RCC 7860 (cell line): ENCODE data around the gene IFI6.
"Not testable (repeated sequence)": the region's sequence is repeated elsewhere in the genome, so short reads cannot be mapped to it uniquely, and the experiment has no call there.

ENCODE experiments used
- DNase-seq: peaks from one replicate; pipeline ENCODE4 v3.0.0-alpha.2; 2015; ENCODE audit warnings: low spot score
- FAIRE-seq: peaks from 2 replicates; lab custom pipeline; 2012; peaks lifted over from hg19 to GRCh38; lab: Jason Lieb, UNC

IFI6 gene

GRCh38 chr1:27652111-27652864 lies 19.7 kb downstream of the IFI6 start:
- no peak for FAIRE-seq

GRCh38 chr1:27650539-27651175 lies 21.3 kb downstream of the IFI6 start:
- no peak for FAIRE-seq
- DNase-seq = peak; percentile 29

More at GRCh38 chr1:27652111-27652864, 19.7 kb downstream of the IFI6 start:
- no peak for DNase-seq

- FAIRE-seq (no peak), DNase-seq (no peak)
Observed at GRCh38 chr1:27650171-27650538, 21.8 kb downstream of the IFI6 start.

- no peak for FAIRE-seq
- no peak for DNase-seq
Observed at GRCh38 chr1:27649306-27649635, 22.7 kb downstream of the IFI6 start.

DNA sequence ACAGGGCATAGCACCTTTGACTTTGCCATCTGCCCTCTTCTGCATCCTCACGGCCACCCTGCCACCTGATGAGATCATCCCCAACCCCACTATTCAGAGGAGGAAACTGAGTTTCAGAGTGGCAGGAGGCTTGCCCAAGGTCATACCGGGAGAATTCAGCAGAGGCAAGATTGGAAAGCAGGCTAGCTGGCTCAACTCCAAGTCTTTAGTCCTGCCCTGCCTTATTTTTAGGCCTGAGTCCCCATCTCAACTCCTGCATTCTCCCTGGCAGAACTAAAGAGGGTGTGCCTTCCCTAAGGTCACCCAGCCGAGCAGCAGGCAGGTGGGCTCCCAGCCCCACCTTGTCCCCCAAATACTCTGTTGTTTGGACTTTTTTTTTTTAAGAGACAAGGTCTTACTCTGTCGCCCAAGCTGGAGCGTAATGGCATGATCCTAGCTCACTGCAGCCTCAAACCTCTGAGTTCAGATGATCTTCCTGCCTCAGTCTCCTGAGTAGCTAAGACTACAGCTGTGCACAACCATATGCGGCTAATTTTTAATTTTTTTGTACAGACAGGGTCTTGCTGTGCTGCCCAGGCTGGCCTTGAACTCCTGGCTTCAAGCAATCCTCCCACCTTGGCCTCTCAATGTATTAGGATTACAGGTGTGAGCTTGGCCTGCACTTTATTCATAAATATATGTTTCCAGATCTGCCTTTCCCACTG lies 23.2 kb downstream of the IFI6 start:
- FAIRE-seq (no peak), DNase-seq (no peak)

GRCh38 chr1:27647328-27647727 lies 24.7 kb downstream of the IFI6 start:
- DNase-seq (no peak), FAIRE-seq (no peak)

DNA sequence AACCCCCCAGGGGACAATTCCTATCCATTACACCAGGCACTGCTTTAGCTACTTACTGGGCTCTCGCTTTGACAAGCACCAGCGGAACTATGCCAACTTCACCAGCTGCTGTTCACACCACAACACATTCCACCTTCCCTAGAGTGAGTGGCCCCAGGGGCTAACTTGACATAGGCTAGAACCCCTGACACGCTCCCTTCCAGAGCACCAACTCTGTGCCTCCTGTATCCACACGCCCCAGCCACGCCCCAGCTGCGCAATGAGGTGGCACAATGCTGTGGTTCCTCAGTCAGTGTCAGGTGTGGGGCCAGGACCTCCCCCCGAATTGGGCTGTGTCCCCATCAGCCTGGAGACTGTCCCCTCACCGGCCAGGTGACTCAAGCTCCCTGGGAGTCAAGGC lies 25.3 kb downstream of the IFI6 start:
- FAIRE-seq (no peak), DNase-seq (no peak)

- DNase-seq (no peak), FAIRE-seq (no peak)
Observed at GRCh38 chr1:27645071-27645415, 26.9 kb downstream of the IFI6 start.

DNA sequence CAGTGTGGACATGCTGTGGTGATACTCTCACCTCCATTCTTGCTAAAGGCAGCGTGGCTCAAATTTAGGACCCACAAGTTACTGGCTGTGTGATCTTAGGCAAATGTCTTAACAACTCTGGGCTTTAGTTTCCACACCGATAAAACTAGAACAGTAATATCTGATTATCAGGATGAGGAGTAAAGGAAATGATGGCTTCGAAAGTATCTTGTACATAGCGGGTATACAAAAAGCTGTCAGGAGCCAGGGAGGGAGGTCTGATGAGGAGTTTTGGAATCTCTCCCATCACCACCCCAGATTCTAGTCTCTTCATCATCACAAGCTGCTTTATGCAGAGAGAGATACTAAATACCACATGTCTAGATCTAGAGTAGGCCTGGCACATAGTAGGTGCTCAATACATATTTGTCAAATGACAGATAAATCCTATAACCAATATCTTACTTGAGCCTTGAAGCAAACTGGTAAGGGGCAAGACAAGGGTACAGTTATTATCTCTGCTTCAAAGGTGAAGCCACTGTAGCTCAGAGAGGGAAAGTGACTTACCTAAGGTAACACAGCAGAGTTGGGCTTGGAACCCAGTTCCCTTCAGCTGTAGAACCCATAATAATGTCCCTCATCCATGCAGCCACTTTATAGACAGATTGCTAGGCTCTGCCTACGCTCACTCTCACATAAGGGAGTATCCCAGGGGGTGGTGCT lies 27.5 kb downstream of the IFI6 start:
- FAIRE-seq = no peak

GRCh38 chr1:27643600-27644368 lies 28.2 kb downstream of the IFI6 start:
- FAIRE-seq = no peak
- DNase-seq = no peak

More for the DNA sequence above, 27.5 kb downstream of the IFI6 start:
- no peak for DNase-seq

GRCh38 chr1:27640514-27640913 lies 31.5 kb downstream of the IFI6 start:
- not testable (repeated sequence) for FAIRE-seq, DNase-seq

- DNase-seq (no peak), FAIRE-seq (no peak)
Observed at GRCh38 chr1:27638805-27639204, 33.2 kb downstream of the IFI6 start.

DNA sequence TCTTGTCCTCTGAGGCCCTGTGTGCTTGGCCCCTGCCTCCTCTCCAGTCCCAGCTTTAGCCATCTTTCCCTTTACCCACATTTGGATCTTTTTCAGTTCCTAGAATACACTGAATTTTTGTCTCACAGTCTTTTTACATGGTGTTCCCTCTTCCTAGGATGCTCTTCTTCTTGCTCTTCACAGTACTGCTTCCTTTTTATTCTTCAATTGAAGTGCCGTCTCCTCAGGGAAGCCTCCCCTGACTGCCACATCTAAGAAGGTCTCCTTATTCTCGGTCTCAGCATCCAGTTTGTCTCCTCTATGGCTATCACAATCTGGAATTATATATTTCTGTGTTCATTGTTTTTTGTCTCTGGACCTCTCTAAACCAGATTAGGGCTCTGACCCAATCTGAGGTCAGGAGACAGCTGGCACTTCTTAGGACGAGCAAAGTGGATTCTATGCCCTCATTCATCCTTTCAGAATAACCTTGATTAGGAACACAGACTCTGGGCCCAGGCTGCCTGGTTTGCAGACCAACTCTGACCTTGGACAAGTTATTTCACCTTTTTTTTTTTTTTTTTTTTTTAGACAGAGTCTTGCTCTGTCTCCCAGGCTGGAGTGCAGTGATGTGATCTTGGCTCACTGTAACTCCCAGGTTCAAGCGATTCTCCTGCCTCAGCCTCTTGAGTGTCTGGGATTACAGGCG lies 33.8 kb downstream of the IFI6 start:
- DNase-seq (no peak), FAIRE-seq (no peak)

- DNase-seq (no peak), FAIRE-seq (no peak)
Observed at GRCh38 chr1:27635396-27636142, 36.4 kb downstream of the IFI6 start.

DNA sequence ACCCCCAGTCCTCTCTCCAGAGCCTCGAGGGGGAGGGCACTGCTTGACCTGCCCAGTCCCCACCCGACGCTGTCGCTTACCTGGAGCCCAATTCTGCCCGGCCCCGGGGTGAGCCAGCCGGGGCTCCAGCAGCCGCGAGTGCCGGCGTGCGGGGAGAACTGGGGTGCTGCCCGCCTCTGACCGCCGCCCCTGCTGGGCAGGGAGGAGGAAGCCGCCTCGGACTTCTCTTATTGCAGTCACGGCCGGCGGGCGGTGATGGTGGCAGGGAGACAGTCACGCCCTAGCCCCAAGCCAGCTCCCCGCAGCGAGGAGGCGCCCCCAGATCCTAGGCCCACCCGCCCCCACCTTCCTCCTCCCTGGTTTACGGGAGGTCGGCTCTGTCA lies 37.0 kb downstream of the IFI6 start, which contains the start of gene FGR:
FGR (minus strand) TSS at position 201 of the 383 bp plus-strand sequence. CDS start 11,269 bp downstream, outside the sequence.
- DNase-seq = no peak
- no peak for FAIRE-seq

- DNase-seq (no peak), FAIRE-seq (no peak)
Observed at GRCh38 chr1:27634177-27634984, 37.6 kb downstream of the IFI6 start.

DNA sequence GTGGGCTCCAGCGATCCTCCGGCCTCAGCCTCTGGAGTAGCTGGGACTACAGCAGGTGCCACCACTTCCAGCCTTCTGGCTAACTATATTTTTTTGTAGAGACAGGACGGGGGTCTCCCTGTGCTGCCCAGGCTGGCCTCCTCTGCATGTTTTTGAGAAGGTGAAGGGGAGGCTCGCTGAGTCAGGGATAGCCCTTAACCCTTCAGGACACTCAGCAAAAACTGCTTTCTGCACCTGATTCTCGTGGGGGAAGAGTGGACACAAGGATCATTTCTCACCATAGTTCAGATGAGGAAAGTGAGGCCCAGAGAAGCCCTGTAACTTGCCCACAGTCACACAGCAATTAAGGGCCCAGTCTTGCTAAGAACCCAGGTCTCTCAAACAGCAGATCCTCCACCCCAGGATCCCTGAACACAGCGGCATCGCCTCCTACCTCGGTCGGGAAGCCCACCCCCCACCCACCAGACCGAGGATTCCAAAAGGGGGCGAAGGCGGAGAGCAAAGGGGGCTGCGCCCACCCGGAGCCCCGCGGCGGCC lies 38.3 kb downstream of the IFI6 start:
- DNase-seq (no peak), FAIRE-seq (no peak)

- DNase-seq (no peak), FAIRE-seq (no peak)
Observed at GRCh38 chr1:27633298-27633610, 38.7 kb downstream of the IFI6 start.
